ENCODE data around the gene CDC16.

Gene CDC16

GRCh38 chr13:114314074-114314912 is 79.6 kb downstream of the CDC16 start, which contains the start of gene CHAMP1:
TSS of gene CHAMP1 (plus strand) at chr13:114314503. CDS start at chr13:114323843, 9,340 bp downstream.
- peak within 1 kb of the TSS; percentile 84 for H3K4me3 ChIP-seq (ENCODE audit: low read length, poor library complexity, severe bottlenecking)
- TF ChIP-seq EZH2phosphoT487 (IDR thresholded peaks at IDR 0.05; ENCODE audit: borderline replicate concordance), result no peak
- TF ChIP-seq CTCF (conservative IDR thresholded peaks at IDR 0.05; ENCODE audit: low read length), result no peak
- peak within 1 kb of the TSS; percentile 95 for H3K9ac ChIP-seq (ENCODE audit: low read depth, low read length, poor library complexity, severe bottlenecking)
- H3K4me2 ChIP-seq (ENCODE audit: low read depth, low read length, poor library complexity, severe bottlenecking), result peak within 1 kb of the TSS; percentile 92
- H3K36me3 ChIP-seq (ENCODE audit: insufficient read depth, low read length), result no peaks in the 10 kb centered on the region
- H3K9me3 ChIP-seq (ENCODE audit: insufficient read depth, low read depth, low read length), result no peaks in the 10 kb centered on the region
- peak within 1 kb of the TSS; percentile 88 for H2AFZ ChIP-seq (ENCODE audit: low read length)
- no peaks in the 10 kb centered on the region for H3K27me3 ChIP-seq (ENCODE audit: insufficient read depth, low read length, poor library complexity, severe bottlenecking)
- no peaks in the 10 kb centered on the region for H3K9me2 ChIP-seq (replicated peaks; ENCODE audit: low read depth, low read length)
- peaks cover 10% of the 10 kb centered on the region for H3F3A ChIP-seq (ENCODE audit: low read depth)
- H3K4me1 ChIP-seq (ENCODE audit: insufficient read depth, low read length, poor library complexity, severe bottlenecking), result peaks cover 60% of the 10 kb centered on the region
- peaks cover 43% of the 10 kb centered on the region for H4K20me1 ChIP-seq (ENCODE audit: insufficient read depth, low read length, poor library complexity, severe bottlenecking)
- peaks cover 56% of the 10 kb centered on the region for H3K79me2 ChIP-seq (ENCODE audit: insufficient read depth, low read length)

- Histone ChIP-seq H3K9me2 (replicated peaks; ENCODE audit: low read depth, low read length) (no peaks in the 10 kb centered on the region), H3F3A (ENCODE audit: low read depth) (peaks cover 10% of the 10 kb centered on the region), H3K79me2 (ENCODE audit: insufficient read depth, low read length) (peaks cover 66% of the 10 kb centered on the region), H3K9me3 (ENCODE audit: insufficient read depth, low read depth, low read length) (no peaks in the 10 kb centered on the region), H3K4me1 (ENCODE audit: insufficient read depth, low read length, poor library complexity, severe bottlenecking) (peaks cover 61% of the 10 kb centered on the region), H3K9ac (ENCODE audit: low read depth, low read length, poor library complexity, severe bottlenecking) (peak overlapping the region; percentile 95), H3K4me2 (ENCODE audit: low read depth, low read length, poor library complexity, severe bottlenecking) (peak overlapping the region; percentile 92), H3K36me3 (ENCODE audit: insufficient read depth, low read length) (no peaks in the 10 kb centered on the region), H4K20me1 (ENCODE audit: insufficient read depth, low read length, poor library complexity, severe bottlenecking) (peaks cover 52% of the 10 kb centered on the region), H2AFZ (ENCODE audit: low read length) (peak overlapping the region; percentile 88; the same call in 1 of the 2 replicates), H3K4me3 (ENCODE audit: low read length, poor library complexity, severe bottlenecking) (peak overlapping the region; percentile 84), H3K27me3 (ENCODE audit: insufficient read depth, low read length, poor library complexity, severe bottlenecking) (no peaks in the 10 kb centered on the region)
- no peak for TF ChIP-seq CTCF (conservative IDR thresholded peaks at IDR 0.05; ENCODE audit: low read length)
- TF ChIP-seq EZH2phosphoT487 (IDR thresholded peaks at IDR 0.05; ENCODE audit: borderline replicate concordance), result no peak
These were observed 80.5 kb downstream of the CDC16 start for GRCh38 chr13:114315074-114315785.

GRCh38 chr13:114318624-114319023 is 83.9 kb downstream of the CDC16 start:
- Histone ChIP-seq H3K9me3 (ENCODE audit: insufficient read depth, low read depth, low read length) (no peaks in the 10 kb centered on the region), H3K4me3 (ENCODE audit: low read length, poor library complexity, severe bottlenecking) (peak overlapping the region; percentile 63), H3K4me2 (ENCODE audit: low read depth, low read length, poor library complexity, severe bottlenecking) (peak overlapping the region; percentile 92), H3K4me1 (ENCODE audit: insufficient read depth, low read length, poor library complexity, severe bottlenecking) (peaks cover 53% of the 10 kb centered on the region), H3K36me3 (ENCODE audit: insufficient read depth, low read length) (peaks cover 25% of the 10 kb centered on the region), H3K79me2 (ENCODE audit: insufficient read depth, low read length) (peaks cover 85% of the 10 kb centered on the region), H3F3A (ENCODE audit: low read depth) (peaks cover 8% of the 10 kb centered on the region), H3K27me3 (ENCODE audit: insufficient read depth, low read length, poor library complexity, severe bottlenecking) (no peaks in the 10 kb centered on the region), H2AFZ (ENCODE audit: low read length) (no peak overlapping the region), H3K9ac (ENCODE audit: low read depth, low read length, poor library complexity, severe bottlenecking) (peak overlapping the region; percentile 53), H4K20me1 (ENCODE audit: insufficient read depth, low read length, poor library complexity, severe bottlenecking) (peaks cover 63% of the 10 kb centered on the region), H3K9me2 (replicated peaks; ENCODE audit: low read depth, low read length) (no peaks in the 10 kb centered on the region)
- TF ChIP-seq EZH2phosphoT487 (IDR thresholded peaks at IDR 0.05; ENCODE audit: borderline replicate concordance) (no peak), CTCF (conservative IDR thresholded peaks at IDR 0.05; ENCODE audit: low read length) (no peak)

All from Loucy (cell line).